ENCODE data around the gene HES2. TPM values are rescaled to one million over a fixed set of nuclear protein-coding genes. Genes with fewer than 3 reads are reported as not detected.

HES2 gene
- total RNA-seq, 4 donors from 2014 or later, result 15.4 to 47.7 (median 35.8) TPM

DNA sequence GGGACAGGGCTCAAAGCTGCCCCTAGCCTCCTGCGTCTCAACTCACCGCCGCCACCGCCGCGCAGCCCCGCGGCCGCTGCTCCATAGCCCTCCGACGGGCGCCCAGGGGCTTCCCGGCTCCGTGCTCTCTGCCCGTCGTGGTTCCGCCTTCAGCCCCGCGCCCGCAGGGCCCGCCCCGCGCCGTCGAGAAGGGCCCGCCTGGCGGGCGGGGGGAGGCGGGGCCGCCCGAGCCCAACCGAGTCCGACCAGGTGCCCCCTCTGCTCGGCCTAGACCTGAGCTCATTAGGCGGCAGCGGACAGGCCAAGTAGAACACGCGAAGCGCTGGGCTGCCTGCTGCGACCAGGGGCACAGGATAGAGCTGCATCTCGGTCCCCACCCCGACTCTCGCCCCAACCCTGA is 46.3 kb upstream of the HES2 start, which contains the start of gene TNFRSF25:
TNFRSF25 (minus strand) TSS at position 151 of the 400 bp plus-strand sequence; CDS start at position 85, 66 bp downstream.
- no peak for TF ChIP-seq POLR2A (IDR thresholded peaks at IDR 0.05)
- TF ChIP-seq, protein P1, sequence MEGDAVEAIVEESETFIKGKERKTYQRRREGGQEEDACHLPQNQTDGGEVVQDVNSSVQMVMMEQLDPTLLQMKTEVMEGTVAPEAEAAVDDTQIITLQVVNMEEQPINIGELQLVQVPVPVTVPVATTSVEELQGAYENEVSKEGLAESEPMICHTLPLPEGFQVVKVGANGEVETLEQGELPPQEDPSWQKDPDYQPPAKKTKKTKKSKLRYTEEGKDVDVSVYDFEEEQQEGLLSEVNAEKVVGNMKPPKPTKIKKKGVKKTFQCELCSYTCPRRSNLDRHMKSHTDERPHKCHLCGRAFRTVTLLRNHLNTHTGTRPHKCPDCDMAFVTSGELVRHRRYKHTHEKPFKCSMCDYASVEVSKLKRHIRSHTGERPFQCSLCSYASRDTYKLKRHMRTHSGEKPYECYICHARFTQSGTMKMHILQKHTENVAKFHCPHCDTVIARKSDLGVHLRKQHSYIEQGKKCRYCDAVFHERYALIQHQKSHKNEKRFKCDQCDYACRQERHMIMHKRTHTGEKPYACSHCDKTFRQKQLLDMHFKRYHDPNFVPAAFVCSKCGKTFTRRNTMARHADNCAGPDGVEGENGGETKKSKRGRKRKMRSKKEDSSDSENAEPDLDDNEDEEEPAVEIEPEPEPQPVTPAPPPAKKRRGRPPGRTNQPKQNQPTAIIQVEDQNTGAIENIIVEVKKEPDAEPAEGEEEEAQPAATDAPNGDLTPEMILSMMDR (IDR thresholded peaks at IDR 0.05), result no peak
- no peak within 1 kb of the TSS for H3K4me3 ChIP-seq (ENCODE audit: low read depth, poor library complexity, severe bottlenecking)
- 66 to 91% methylated on average over 6 to 36 of the region's 43 CpGs for WGBS, 2 donors
- intact Hi-C loops (cut with DNase I; ENCODE audit: low total_unique reads), result no loop called here
- DNase-seq (ENCODE audit: low spot score in 2 of 2), result no peak

DNA sequence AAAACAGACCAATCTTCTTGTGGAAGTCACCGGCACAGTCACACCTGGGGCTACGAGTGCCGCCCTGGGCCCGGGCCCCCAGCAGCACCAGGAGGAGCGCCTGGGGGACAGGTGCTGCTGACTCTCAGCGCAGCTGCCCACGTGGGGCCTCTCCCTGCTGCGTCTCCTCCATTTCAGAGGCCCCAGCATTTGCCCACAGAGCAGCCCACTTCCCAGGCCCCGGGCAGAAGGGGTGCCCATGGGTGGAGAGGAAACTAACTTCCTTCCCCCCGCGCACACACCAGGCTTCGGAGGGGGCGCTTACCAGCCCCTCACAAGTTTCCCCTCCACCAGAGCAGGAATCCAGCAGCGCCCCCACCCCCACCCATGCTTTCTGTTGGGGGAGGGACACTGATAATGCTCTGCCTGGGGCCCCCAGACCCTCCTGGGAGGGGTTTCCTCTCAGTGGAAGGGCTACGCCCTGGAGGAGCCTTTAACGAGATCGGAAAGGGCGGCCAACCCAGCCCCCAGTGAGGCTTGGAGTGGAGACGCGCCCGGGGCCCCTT is 45.8 kb upstream of the HES2 start:
- H3K4me3 ChIP-seq (ENCODE audit: low read depth, poor library complexity, severe bottlenecking), result no peak overlapping the region

DNA sequence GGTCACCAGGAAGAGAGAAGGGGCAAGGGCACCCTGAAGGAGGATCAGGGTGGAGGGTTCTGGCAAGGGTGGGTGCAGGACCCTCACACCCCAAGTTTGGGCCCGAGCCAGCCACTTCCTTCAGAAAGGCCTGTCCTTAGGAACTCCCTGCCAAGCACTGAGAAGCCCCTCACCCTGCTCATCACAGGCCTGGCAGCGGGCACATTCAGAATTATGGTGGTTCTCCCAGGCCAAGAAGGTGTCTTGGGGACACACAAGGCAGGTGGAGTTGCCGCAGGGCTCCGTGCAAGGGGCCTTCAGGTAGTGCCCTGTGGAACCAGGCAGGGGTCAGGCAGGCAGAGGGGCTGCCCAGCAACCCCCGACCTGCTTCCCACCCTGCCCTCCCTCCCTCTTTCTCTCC is 45.2 kb upstream of the HES2 start:
- intact Hi-C loops (cut with DNase I; ENCODE audit: low total_unique reads), result no loop called here
- 87 to 89% methylated on average over 5 of the region's 5 CpGs for WGBS, 2 donors
- H3K4me3 ChIP-seq (ENCODE audit: low read depth, poor library complexity, severe bottlenecking), result no peak overlapping the region
- DNase-seq (ENCODE audit: low spot score in 2 of 2), result no peak
- TF ChIP-seq, protein P1 (IDR thresholded peaks at IDR 0.05), result no peak
- TF ChIP-seq POLR2A (IDR thresholded peaks at IDR 0.05), result no peak

More for the DNA sequence above, 45.8 kb upstream of the HES2 start:
- TF ChIP-seq, protein P1 (IDR thresholded peaks at IDR 0.05), result no peak
- no peak for TF ChIP-seq POLR2A (IDR thresholded peaks at IDR 0.05)
- DNase-seq (ENCODE audit: low spot score in 2 of 2), result no peak
- 76 to 78% methylated on average over 17 to 20 of the region's 21 CpGs for WGBS, 2 donors
- intact Hi-C loops (cut with DNase I; ENCODE audit: low total_unique reads), result no loop called here

DNA sequence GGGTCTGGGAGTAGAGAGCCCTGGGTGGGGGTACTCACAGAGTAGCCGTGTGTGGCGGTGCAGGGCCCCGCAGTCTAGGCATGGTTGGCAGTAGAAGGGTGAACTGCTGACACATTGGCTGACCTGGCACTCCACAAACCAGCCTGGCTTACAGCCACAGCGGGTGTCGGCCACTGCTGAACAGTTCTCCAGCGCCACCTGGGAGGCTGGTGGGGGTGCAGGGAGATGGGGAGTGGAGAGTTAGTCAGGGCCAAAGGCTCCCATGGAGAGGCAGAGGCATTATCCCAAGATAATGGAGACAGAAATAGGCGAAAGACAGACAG is 44.8 kb upstream of the HES2 start:
- no peak overlapping the region for H3K4me3 ChIP-seq (ENCODE audit: low read depth, poor library complexity, severe bottlenecking)
- intact Hi-C loops (cut with DNase I; ENCODE audit: low total_unique reads), result no loop called here
- TF ChIP-seq, protein P1 (IDR thresholded peaks at IDR 0.05), result no peak
- WGBS, 2 donors, result 77 to 80% methylated on average over 6 to 7 of the region's 7 CpGs
- DNase-seq (ENCODE audit: low spot score in 2 of 2), result no peak

DNA sequence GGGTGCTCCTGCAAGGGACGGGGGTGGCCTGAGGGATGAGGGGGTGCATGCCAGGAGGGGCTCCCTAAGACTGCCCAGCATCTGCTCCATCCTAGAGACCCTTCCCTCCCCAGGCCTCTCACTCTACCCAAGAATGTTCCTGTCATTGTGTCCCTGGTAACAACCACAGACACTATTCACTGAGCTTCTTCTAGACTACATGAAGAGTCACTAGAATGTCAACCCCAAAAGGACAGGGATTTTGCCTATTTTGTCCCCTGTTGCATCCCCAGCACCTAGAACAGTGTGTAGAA is 43.3 kb upstream of the HES2 start:
- DNase-seq (ENCODE audit: low spot score in 2 of 2), result no peak
- TF ChIP-seq POLR2A (IDR thresholded peaks at IDR 0.05), result no peak
- TF ChIP-seq, protein P1 (IDR thresholded peaks at IDR 0.05), result no peak
- WGBS, 2 donors, result 50 to 82% methylated on average over 1 of the region's 1 CpG
- H3K4me3 ChIP-seq (ENCODE audit: low read depth, poor library complexity, severe bottlenecking), result no peak overlapping the region
- intact Hi-C loops (cut with DNase I; ENCODE audit: low total_unique reads), result no loop called here

DNA sequence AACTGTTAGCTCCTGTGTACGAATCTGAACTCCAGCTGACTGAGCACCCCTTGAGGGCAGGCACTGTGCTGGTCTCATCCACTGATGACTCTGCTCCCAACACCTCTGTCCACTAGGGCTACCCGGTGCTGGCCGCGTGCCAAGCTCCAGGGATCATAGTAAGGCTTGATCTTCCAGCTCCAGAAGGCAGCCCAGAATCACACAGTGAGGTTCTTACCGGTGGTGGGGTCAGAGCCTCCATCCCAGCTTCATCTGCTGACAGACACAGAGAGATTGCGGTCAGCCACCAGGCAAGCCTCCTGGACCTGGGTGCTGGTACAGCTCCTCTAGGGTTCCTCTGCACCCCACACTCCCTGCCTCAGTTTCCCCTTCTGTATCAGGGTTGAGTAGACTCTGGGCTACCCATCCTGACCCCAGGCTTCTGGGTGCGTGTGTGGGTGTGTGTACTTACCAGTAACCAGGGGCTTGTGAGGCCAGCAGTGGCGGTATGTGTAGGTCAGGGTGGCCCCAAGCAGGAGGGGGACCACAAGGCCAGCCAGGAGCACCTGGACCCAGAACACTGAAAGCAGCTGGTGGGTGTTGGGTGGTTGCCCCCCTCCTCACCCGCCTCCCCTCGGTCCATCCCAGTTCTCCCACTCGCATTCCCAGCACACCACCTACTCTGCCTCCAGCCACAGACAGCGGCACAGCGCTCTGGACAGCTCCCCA is 42.8 kb upstream of the HES2 start:
- TF ChIP-seq, protein P1 (IDR thresholded peaks at IDR 0.05), result no peak
- no peak for TF ChIP-seq POLR2A (IDR thresholded peaks at IDR 0.05)
- no peak for DNase-seq (ENCODE audit: low spot score in 2 of 2)
- H3K4me3 ChIP-seq (ENCODE audit: low read depth, poor library complexity, severe bottlenecking), result no peak overlapping the region
- intact Hi-C loops (cut with DNase I; ENCODE audit: low total_unique reads), result no loop called here
- WGBS, 2 donors, result 82 to 84% methylated on average over 13 of the region's 13 CpGs

All from lower leg skin (tissue), 4 donors.